HG02642 (cell line): ENCODE measurements around the gene HOXC11.

Source experiments
- ATAC-seq: cut with Tn5 transposase; IDR thresholded peaks from one replicate; pipeline ENCODE4 v1.9.1; 2021; ENCODE audit warnings: mild to moderate bottlenecking; ENCODE audit not compliant: unreplicated experiment, poor library complexity

The HOXC11 gene

DNA sequence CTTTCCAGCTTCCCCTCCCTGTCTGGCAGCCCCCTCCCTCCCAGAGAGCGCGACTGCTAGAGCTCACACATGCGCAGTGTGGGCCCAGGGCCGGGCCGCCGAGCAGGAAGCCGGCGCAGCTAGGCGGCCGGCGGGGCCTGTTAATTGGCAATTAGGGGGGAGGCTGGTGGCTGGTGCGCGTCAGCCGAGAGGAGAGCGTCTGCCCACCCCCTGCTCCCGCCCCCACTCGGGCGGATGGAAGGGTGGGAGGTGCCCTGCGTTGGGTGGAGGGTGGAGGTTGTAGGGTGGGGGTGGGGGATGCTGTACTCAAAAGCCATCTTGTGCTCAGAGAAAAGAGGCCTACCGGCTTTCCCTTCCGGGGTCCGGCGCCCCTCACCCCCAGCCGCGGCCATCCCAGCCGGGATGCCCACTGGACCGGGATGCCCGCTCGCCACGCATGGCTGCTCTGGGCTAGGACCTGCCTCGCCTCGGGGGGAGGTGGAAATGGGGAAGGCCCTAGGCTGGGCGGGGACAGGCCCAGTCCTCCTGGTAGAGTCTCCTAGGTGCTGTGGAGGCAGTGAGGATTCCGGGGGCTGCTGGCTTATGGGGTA is 45.0 kb downstream of the HOXC11 start:
- peak; percentile 83 for ATAC-seq

GRCh38 chr12:54018468-54018984 is 45.6 kb downstream of the HOXC11 start:
- no peak for ATAC-seq

DNA sequence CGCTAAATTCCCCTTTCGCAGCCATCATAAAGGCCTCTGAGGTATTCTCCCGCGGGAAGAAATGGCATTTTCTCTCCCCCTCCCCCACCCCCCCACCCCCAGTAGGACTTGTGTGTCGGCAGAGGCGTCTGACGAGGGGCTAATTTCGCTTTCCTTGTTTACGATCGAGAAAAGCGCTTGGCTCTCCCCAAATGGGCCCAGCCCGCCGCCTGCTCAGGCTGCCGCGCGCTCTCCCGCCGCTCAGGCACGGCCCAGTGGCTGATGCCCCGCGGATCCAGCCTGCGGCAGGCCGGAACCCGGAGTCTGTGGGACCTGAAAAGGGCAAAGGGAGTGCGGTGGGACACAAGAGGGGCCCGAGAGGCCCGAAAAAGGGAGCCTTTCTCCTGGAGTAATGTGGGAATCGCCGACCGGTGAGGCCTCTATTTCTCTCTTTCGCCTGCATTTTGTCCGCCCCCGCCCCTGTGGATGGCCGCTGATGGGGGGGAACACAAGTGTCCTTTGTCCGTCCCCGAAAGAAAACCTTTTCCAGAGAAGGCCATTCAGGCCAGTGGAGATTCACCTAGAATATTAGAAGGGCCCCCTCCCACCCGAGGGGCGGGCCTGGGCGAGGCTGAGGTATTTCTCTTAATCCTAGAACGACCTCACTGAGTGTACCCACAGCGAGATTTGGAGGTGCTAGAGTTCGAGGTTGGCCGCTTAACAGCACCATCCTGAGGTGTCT is 46.3 kb downstream of the HOXC11 start:
- ATAC-seq: no peak

- no peak for ATAC-seq
These were observed 47.1 kb downstream of the HOXC11 start for GRCh38 chr12:54019924-54020590.

- no peak for ATAC-seq
These were observed 47.9 kb downstream of the HOXC11 start for GRCh38 chr12:54020591-54021405.

GRCh38 chr12:54021432-54022013 is 48.6 kb downstream of the HOXC11 start:
- ATAC-seq: no peak

DNA sequence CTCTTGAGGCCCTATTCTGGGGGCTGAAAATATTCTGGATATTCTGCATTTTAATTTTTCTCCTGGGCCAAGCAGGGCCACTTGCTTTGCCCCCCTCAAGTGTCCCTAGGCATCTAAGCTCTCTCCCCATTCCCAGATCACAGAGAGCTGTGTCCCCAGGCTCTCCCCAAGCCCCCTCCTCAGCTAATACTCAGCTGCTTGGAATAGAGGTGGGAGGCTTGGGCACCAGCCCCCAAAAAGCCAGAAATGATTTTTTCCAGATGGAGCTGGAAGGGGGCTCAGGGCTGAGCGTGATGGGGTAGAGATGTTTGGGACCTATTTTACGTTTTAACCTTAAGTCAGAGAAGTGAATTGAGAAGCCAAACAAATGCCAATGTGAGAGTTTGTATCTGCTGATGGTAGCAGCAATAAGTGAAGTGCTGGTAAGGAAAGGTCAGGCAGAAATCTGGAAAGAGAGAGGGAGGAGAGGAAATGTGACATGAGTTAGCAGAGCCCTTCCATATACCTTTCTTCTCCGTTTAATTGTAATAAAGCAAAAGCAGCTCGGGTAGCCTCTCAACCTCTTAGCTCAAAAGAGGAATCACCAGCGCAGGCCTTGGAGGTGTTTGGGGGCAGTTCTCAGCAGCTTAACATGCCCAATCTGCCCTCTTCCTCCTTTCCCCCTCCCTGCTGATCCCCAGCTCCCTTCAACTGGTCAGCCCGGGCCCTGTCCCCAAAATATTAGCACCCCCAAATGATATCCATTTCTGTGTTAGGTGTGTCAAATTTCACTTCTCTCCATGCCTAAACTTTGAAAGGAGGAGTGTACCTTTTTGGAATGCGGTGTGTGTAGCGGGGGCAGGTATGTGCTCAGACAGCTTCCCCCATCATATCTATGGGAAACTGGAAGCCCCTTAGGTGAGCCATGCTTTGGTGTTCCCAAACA is 50.3 kb downstream of the HOXC11 start:
- no peak for ATAC-seq

GRCh38 chr12:54024127-54024526 is 51.2 kb downstream of the HOXC11 start:
- ATAC-seq: no peak

- ATAC-seq: no peak
These were observed 51.8 kb downstream of the HOXC11 start for GRCh38 chr12:54024581-54025305.

GRCh38 chr12:54025499-54026405 is 52.8 kb downstream of the HOXC11 start:
- no peak for ATAC-seq

DNA sequence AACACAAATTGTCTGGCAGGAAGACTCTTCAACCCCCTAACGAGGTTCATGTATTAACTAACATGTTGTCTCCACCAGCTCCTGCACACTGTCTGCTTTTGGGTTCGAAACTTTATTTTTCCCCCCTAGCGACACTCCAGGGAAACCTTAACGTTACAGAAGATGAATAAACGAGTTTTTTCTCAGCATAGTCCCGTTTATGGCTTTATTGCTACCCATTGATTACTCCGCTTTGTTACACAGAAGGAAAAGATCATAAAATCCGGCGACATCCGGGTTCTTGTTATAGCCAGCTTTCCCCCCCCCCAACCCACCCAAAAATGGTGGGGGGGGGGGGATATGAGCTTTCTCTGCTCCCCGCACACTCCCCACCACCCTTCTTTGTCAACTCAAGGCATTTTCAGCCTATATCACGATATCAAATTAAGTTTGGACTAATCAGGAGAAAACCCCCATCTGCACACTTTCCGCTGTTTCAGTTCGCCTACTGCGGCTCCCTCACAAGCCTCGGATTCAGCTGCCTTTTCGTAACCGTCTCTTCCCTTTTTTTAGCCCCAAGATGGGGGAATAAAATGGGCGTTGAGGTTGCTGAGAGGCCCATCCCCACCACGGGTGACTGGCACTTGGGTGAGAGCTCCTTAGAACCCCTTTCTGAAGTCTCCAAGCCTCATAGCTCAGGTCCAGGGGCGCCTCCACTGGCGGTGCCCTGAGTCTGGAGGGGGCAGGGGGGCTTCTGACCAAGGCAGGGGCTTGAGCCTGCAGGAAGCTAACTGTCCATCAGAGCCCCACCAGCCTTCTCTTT is 53.9 kb downstream of the HOXC11 start:
- no peak for ATAC-seq
